Omental fat pad (tissue), 4 donors: Measurements from ENCODE around the gene SIGLEC15. TPM values are rescaled to one million over a fixed set of nuclear protein-coding genes. Genes with fewer than 3 reads are reported as not detected.

Experiments used
- ATAC-seq: fragments of 150-250 bp; one replicate; pipeline ENCODE4 v1.9.1; 2016; ENCODE audit warnings: mild to moderate bottlenecking, moderate library complexity; ENCODE audit not compliant: low FRiP score
- DNase-seq: peaks from one replicate; pipeline ENCODE4 v3.0.0-alpha.2; 2019; ENCODE audit warnings: low spot score
- CTCF ChIP-seq, 3 donors: fragments of 450-650 bp; IDR thresholded peaks; one replicate each; pipeline ENCODE4 v1.5.1; 2016 to 2017; ENCODE audit warnings: antibody characterized with exemption in 3 of 3, mild to moderate bottlenecking in 3 of 3, moderate library complexity in 2 of 3
- small RNA-seq: library from RNA; depleted of rRNA; stranded (forward); fragments of <200 nt; gene quantifications from one replicate; pipeline ENCODE3, GENCODE V24; 2016
- total RNA-seq, 4 donors: library from RNA; depleted of rRNA; stranded (reverse); fragments of >200 nt; gene quantifications; one replicate each; pipeline ENCODE4 v1.1.0, GENCODE V29; 2016

Gene SIGLEC15
- total RNA-seq, 4 donors from 2014 or later, result 0.25 to 2.5 (median 0.46) TPM; not detected in 1

GRCh38 chr18:45879681-45880655 is 54.5 kb downstream of the SIGLEC15 start:
- peak in 1 of 3 donors; percentile 78 for TF ChIP-seq CTCF (IDR thresholded peaks at IDR 0.05)
- DNase-seq, result peak; percentile 39

GRCh38 chr18:45880876-45881558 is 55.5 kb downstream of the SIGLEC15 start:
- ATAC-seq (no peak), DNase-seq (no peak)
- no peak for TF ChIP-seq CTCF (IDR thresholded peaks at IDR 0.05)

More at GRCh38 chr18:45879681-45880655, 54.5 kb downstream of the SIGLEC15 start:
- peak; percentile 87 for ATAC-seq

- ATAC-seq (no peak), DNase-seq (no peak)
- no peak for TF ChIP-seq CTCF (IDR thresholded peaks at IDR 0.05)
Observed at GRCh38 chr18:45887585-45887984, 62.1 kb downstream of the SIGLEC15 start.

GRCh38 chr18:45889419-45890064 is 64.1 kb downstream of the SIGLEC15 start:
- ATAC-seq (no peak), DNase-seq (no peak)
- no peak for TF ChIP-seq CTCF (IDR thresholded peaks at IDR 0.05)

- no peak for TF ChIP-seq CTCF (IDR thresholded peaks at IDR 0.05)
- ATAC-seq (no peak), DNase-seq (no peak)
Observed at GRCh38 chr18:45890606-45891005, 65.1 kb downstream of the SIGLEC15 start.

- TF ChIP-seq CTCF (IDR thresholded peaks at IDR 0.05), result no peak
- ATAC-seq (no peak), DNase-seq (no peak)
Observed at GRCh38 chr18:45891806-45892205, 66.3 kb downstream of the SIGLEC15 start.

Small RNA genes within 50 kb of the gene (small RNA-seq; reads per million reads assigned to genes)
- gene AC087685.1, result not detected

Other genes with a start within 250 kb of the SIGLEC15 start
- 1 to 10 TPM in 1 of 4 donors, under 1 TPM in 2, not detected in 1; 0.44 to 2.1 (median 0.48) TPM for gene SLC14A2, start 210.2 kb upstream of the SIGLEC15 start, total RNA-seq
- 10 to 100 TPM in 2 of 4 donors, 1 to 10 TPM in 2; 1.2 to 15.1 (median 8.2) TPM for gene SLC14A1, start 101.5 kb upstream of the SIGLEC15 start, total RNA-seq
- 10 to 100 TPM; 24.9 to 43.7 (median 26.2) TPM for gene EPG5, start 141.7 kb downstream of the SIGLEC15 start, total RNA-seq
- gene PSTPIP2, start 246.6 kb downstream of the SIGLEC15 start, total RNA-seq, result 10 to 100 TPM in 2 of 4 donors, 1 to 10 TPM in 2; 4.4 to 17.0 (median 8.2) TPM